IPS DF 19.7 (cell line): ENCODE measurements around the gene CXXC5.

ENCODE experiments used
- DNase-seq: peaks from one replicate; pipeline ENCODE4 v3.0.0-alpha.2; 2013; ENCODE audit warnings: low read depth, low spot score

Gene CXXC5

DNA sequence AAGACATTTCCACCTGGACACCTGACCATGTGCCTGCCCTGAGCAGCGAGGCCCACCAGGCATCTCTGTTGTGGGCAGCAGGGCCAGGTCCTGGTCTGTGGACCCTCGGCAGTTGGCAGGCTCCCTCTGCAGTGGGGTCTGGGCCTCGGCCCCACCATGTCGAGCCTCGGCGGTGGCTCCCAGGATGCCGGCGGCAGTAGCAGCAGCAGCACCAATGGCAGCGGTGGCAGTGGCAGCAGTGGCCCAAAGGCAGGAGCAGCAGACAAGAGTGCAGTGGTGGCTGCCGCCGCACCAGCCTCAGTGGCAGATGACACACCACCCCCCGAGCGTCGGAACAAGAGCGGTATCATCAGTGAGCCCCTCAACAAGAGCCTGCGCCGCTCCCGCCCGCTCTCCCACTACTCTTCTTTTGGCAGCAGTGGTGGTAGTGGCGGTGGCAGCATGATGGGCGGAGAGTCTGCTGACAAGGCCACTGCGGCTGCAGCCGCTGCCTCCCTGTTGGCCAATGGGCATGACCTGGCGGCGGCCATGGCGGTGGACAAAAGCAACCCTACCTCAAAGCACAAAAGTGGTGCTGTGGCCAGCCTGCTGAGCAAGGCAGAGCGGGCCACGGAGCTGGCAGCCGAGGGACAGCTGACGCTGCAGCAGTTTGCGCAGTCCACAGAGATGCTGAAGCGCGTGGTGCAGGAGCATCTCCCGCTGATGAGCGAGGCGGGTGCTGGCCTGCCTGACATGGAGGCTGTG, 32.4 kb downstream of the CXXC5 start:
- no peak for DNase-seq

DNA sequence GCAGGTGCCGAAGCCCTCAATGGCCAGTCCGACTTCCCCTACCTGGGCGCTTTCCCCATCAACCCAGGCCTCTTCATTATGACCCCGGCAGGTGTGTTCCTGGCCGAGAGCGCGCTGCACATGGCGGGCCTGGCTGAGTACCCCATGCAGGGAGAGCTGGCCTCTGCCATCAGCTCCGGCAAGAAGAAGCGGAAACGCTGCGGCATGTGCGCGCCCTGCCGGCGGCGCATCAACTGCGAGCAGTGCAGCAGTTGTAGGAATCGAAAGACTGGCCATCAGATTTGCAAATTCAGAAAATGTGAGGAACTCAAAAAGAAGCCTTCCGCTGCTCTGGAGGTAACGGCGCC, 32.9 kb downstream of the CXXC5 start:
- DNase-seq = no peak

DNA sequence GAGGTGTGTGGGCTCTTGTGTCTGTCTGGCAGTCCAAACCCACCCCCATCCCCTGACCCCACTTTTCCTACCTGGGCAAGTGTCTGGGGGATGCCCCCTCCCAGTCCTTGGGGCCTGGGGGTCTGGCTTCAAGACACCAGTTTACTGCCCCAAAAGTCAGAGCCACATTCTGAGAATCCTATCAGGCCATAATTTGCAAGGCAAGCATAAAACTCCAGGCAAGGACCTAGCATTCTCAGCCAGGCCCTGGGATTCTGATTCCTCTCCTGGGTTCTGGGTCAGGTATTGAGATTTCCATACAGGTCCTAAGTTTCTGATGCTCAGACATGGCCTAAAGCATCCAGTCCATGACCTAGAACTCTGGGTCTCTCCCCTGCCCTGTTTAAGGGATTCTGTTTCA, 33.3 kb downstream of the CXXC5 start:
- DNase-seq = no peak

DNA sequence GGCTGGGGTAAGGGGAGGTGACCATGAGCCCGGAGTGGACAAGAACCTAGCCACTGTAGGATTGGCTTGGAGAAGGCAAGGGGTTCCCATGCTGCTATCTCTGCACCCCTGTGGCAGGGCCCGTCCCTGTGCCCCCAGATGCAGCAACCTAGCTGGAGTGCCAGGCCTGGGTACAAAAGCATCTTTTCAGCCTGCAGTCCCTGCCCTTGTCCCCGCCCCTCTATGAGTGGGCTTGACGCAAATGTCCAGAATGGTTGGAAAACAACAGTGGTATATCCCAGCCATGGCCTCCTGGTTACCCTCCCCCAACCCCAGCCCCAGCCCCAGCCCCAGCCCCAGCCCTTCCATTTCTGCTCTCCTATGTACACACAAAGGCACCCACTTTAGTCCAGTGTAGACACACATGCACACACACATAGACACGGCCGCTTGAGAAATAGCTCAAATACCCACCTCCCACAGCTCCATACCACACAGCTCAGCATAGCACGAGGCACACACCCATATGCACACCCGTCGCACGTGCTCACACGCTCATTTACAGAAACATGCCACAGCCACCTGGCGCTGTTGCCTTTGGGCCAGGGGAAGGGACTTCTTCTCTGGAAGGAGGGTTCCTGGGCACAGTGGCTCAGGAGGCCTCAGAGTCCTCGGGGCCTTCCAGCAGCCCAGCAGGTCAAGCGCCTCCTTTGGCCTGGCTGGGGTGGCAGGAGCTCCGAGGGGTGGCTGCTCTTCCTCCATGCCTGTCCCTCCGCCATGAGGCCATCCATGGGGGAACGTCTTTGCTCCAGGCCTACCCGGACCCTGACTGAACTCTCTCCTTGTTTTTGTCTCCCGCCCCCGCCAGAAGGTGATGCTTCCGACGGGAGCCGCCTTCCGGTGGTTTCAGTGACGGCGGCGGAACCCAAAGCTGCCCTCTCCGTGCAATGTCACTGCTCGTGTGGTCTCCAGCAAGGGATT, 34.1 kb downstream of the CXXC5 start:
- DNase-seq = no peak

DNA sequence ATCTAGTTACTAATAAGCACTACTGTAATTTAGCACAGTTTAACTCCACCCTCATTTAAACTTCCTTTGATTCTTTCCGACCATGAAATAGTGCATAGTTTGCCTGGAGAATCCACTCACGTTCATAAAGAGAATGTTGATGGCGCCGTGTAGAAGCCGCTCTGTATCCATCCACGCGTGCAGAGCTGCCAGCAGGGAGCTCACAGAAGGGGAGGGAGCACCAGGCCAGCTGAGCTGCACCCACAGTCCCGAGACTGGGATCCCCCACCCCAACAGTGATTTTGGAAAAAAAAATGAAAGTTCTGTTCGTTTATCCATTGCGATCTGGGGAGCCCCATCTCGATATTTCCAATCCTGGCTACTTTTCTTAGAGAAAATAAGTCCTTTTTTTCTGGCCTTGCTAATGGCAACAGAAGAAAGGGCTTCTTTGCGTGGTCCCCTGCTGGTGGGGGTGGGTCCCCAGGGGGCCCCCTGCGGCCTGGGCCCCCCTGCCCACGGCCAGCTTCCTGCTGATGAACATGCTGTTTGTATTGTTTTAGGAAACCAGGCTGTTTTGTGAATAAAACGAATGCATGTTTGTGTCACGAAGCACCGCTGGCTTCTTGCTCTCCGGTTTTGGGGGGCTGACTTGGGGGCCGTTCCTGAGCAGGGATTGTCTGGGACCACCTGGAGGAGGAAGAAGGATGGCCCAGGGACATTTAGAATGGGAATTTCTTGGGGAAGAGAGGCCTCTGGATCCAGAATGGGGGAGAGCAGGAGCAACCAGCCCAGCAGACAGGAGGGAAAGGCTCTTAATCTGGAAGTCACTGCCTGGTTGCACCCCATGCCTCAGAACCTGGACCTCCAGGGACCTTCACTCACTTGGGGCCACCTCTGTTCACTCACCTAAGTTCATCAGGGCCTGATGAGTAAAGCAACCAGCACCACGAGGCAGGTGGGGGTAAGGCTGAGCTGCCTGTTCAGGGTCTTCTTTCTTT, 35.4 kb downstream of the CXXC5 start:
- DNase-seq = no peak

DNA sequence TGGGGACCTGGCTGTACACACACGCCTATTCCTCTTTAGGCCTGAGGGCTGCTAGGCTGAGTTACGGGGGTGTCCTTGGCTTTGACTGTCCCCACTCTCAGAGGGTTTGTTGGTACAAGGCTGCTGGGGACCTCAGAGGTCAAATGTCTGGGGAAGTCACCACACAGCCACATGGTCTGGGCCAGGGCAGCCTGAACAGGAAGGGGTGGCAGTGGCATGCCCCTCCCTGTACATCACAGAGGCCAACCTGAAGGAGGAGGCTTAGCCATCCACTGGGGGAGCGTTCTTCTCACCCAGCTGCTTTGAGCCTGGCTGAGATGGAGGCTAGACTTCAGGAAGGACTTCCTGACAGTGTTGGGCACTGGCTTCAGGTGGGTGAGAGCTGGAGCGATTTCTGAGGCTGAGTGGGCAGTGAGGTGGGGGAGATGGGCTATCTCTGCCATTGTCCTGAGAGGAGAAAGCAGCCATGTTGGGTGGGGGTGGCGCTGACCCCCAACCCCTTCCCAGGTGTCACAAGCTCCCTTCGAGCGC, 36.3 kb downstream of the CXXC5 start:
- no peak for DNase-seq

DNA sequence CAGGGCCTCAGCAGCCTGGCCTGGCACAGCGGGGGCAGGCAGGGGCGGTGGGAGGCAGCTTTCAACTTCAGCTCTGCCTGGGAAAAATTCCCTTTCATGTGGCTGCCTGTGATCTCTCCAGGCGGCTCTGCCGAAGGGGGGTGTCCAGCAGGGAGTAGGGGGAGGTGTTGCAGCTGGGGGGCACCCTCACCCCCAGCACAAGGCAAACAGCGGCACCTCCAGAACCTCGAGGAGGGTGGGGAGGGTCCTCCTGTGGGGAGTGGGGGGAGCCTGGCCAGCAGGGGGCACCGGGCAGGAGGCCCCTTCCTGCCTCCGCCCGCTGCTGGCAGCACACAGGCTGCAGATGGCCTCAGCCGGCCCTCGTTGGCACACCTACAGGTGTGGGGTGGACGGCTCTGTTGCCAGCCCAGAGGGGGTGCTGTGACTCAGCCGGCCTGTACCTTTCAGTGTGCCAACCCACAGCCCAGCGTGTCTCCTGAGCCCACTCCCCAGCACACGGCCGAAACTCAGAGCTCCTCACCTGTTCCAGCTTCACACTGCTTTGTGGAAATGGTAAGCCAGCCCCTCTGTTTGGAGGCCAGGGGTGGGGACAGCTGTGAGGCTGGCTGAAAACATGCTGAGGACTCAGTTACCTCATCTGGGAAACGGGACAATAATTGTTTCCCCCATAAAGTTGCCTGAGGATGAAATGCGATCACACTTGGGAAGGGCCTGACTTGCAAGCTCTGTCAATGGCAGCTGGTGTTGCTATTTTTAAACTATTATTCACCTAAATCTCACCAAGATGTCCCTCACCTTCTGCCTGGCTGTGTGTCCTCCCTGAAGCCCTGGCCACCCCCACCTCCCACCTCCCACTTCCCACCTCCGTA, 37.0 kb downstream of the CXXC5 start:
- no peak for DNase-seq

DNA sequence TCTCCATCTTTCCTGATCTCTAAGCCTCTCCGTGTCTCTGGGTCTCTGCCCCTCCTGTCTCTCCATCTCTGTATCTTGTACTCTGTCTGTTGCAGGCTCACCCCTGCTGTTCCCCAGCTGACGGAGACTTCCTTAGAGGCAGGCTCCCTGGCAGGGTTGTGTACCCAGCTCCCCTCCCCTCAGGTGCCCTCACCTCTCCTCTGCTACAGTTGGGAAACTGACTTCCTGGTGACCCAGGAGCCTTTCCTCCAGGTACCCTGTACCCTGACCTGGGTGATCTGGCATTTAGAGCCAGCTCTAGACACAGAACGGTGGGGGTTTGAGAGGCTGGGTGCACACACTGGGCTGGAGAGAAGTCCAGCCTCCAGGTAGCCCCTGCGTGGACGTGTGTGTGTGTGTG, 37.7 kb downstream of the CXXC5 start:
- no peak for DNase-seq

DNA sequence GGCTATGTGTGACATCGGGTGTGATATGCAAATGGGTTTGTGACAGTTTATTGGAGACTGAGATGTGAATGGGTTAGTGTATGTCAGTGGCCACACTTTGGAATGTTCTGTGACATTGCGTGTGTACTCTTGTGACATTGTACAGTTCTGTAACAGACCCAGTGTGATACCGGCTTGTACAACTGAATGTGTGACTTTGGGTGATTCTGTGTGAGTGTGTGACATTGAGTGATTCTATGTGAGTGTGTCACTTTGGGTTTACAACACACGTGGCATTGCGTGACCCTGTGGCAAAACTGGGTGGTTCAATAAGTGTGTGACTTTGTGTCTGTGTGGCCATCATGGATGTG, 38.2 kb downstream of the CXXC5 start:
- no peak for DNase-seq

DNA sequence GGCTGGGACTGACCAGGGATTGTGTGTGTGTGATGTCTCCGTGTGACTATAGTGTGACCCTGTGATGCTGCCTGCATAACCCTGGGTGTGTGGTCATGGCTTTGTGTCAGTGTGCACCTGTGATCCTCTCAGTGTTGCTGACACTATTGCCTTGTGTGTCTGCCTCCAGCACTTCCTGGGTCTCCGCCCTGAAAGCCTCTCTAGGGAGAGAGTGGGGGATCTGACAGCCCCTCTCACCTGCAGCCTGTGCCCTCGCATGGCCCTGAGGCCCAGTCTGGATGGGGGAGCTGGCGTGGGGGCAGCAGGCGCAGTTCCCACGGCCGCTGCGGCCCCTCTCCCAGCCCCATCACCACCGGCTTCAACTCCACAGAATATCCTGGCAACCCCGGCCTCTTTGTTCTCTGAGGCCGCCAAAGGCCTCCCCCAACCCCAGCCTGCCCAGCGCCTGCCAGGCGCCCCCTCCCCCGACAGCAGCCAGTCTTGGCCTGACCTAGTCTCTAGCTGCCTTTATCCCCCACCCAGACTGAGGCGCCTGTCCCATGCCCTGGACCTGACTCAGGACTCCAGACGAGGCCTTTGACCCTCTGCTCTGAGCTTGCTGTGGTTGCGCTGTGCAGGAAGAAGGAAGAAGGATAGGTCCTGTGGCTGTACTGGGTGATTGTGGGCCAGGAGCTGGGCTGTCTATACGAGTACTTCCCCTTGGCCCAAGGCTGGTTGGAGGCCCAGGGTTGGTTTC, 38.7 kb downstream of the CXXC5 start:
- DNase-seq = no peak

DNA sequence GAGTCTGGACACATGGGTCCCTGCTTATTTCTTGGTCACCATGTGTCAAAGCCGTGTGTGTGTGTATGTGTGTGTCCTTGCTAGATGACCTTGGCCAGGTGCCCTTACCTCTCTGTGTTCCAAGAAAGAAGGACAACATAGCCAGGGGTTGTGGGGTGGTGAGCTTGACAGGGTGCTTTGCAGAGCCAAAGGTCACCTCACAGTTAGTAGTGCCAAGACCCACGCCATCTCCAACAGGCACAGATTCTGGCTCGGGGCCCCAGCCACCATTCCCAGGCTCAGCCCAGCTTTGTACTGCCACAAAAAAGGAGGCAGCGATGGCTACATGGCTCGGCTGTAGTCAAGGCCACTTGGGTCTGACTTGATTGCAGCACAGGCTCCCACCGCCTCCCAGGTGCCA, 39.5 kb downstream of the CXXC5 start:
- DNase-seq = no peak

DNA sequence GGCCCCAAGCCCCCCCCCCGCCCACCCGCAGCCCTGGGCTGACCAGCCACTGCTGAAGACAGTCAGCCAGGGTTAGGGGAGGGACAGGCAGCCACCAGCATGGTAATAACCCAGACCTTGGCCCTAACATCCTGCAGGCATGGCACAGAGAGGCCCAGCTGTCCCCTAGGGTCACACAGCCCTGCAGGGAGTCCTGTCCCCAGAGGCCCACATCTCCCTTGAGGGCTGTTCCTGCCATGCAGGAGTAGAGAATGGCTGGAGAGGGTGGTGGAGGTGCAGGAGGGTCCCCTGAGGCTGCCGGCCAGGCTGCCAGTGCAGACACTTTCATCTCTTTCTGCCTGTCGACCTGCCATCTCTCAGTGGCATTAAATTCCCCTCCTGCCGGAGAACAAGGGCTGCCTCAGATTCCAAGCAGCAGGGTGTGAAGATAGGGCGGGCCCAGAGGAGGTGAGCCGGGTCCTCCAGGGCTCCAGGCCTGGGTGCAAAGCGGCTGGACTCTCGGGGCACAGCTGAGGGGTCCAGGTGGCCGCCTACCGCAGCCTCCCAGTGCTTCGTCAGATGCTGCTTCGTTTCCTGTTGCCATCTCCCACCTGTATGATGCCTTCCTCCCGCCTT, 40.0 kb downstream of the CXXC5 start:
- no peak for DNase-seq

DNA sequence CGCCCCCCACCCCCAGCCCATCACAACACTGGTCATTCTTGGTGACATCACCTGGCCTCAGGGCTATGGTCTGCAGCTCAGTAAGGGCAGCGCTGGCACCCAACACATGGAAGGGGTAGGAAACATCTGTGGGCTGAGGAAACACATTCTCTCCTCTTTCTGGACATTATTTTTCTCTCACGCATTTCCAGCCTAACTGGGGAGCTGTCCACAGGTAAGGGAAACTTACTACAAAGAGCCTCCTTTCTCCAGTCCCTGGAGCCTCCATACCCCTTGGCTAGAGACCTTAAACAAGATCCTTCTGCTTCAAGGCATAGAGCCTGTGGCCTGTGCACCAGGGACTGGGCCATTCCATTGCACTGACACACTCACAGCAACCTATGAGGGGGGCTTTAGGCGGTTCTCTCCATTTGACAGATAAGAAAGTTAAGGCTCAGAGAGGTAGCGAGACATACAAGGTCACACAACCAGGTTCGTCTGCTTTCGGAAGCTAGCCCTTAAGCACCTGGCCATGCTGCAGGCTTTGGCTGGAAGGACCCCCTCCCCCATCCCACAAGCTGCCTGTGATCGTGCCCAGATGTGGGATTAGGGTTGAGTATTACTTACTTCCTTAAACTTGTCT, 40.7 kb downstream of the CXXC5 start:
- no peak for DNase-seq

DNA sequence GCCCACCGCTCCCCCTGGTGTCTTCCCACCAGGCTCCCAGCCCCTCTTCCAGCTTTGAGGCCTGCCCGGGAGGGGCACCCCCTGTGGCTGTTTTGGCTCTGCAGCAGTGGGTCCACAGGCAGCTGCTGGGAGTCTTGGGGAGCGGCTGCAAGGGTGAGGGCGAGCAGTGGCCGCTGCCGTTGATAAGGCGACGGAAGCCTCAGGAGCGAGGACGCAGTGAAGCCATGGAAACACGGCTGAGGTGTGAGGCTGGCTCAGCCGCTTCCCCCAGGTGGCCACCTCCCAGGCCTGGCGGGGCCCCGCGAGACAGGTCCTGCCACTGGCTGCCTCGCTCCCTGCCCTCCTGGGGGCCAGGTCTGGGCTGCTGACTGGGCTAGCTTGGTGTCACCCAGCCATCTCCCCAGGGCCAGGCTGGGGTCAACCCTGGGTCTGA, 41.5 kb downstream of the CXXC5 start:
- no peak for DNase-seq

DNA sequence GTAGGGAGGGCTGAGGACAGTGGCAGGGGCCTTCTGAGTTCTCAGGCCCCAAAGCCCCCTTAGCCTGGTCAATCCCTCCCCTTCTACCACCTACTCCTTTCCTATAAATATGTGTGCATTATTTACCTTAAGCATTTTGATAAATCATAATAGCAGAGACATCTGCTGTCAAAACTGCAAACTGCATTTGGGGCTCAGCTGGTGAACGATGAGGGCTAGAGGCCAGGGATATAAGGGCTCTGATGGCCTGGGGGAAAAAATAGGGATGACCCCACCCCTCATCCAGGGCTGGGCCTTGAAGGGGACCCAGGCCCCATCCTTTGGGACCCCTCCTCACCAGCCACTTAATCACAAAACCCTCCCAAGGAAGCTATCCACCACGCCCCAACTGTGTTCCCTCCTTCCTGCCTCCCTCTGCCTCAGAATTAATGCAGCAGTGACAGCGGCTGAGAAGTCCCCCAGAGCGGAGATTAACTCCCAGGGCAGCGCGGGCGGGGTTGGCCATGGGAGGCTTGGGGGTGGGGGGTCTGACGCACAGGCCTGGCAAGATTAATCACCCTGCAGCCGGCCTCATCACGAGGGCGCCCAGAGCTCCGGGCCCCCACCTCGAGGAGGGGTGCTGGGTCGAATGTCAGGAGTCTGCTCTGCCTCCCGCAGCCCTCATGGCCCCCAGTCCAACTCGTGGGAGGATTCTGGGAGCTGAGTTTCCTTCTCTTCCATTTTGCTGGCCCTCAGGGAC, 42.1 kb downstream of the CXXC5 start:
- DNase-seq = no peak

DNA sequence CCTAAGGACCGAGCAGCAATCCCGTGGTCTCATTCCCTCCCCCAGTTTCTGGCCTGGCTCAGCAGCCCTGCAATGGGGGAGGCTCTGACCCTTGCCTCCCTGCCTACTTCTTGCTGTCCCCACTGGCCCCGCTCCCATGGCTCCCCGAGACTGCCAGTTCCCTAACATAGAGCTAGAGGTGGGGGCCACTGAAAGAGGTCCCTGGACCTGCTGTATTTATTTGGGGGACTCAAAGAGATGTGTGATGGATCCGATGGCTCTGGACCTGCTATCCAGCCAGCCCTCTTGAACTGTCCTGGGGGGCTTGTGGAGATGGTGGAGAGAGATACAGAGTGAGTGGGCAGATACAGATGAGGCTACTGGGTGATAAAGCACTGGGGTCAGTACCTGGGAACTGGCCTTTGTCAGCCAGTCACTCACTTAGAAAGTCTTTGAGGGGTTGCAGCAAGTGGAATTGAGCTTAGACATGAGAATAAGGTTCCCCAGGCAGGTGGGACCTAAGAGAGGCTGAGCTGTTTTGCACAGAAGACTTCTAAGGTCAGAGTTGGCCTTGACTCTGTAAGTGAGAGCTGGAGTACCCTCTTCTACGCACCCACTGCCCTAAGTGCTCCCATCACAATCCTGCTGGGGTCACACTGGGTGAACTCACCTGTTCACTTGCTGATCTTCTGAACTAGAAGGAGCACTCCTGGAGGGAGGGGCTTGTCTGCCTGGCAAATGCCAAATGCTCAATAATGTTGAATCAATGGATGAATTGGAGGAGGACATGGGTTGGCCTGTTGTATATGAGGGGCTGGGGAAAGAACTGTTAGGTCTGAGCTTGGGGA, 42.9 kb downstream of the CXXC5 start:
- no peak for DNase-seq

DNA sequence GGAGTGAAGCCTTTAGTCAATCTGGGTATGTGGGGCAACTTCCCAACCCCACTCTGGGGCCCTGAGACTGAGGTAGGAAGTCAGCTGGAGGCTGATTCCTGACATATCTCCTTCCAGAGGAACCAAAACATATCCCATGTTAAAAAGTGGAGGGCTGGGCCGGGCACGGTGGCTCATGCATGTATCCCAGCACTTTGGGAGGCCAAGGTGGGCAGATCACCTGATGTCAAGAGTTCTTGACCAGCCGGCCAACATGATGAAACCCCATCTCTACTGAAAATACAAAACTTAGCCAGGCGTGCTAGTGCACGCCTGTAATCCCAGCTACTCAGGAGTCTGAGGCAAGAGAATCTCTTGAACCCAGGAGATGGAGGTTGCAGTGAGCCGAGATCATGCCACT, 44.0 kb downstream of the CXXC5 start:
- DNase-seq = no peak
